Ramos (cell line): ENCODE measurements around the gene WNK2.
"Not testable (repeated sequence)": the region's sequence is repeated elsewhere in the genome, so short reads cannot be mapped to it uniquely, and the experiment has no call there.

Experiments used
- in situ Hi-C: fragments of 300-500 bp; cut with MboI; formaldehyde crosslinking; loops from one replicate; pipeline ENCODE4 v1.14.3; 2022; ENCODE audit warnings: low sequenced_read_pairs; ENCODE audit not compliant: unreplicated experiment

The WNK2 gene

GRCh38 chr9:93315960-93316359, 132.0 kb downstream of the WNK2 start:
- in situ Hi-C loops: no loop called here

GRCh38 chr9:93316726-93317494, 133.0 kb downstream of the WNK2 start:
- in situ Hi-C loops: no loop called here

GRCh38 chr9:93317495-93318094, 133.7 kb downstream of the WNK2 start:
- in situ Hi-C loops: no loop called here

GRCh38 chr9:93318480-93318879, 134.5 kb downstream of the WNK2 start:
- in situ Hi-C loops: no loop called here

- in situ Hi-C loops: no loop called here
Measured at GRCh38 chr9:93319301-93319991, 135.5 kb downstream of the WNK2 start.

GRCh38 chr9:93319992-93320500, 136.1 kb downstream of the WNK2 start:
- in situ Hi-C loops: no loop called here

- in situ Hi-C loops: no loop called here
Measured at GRCh38 chr9:93320591-93321219, 136.8 kb downstream of the WNK2 start.

- in situ Hi-C loops: no loop called here
Measured at GRCh38 chr9:93321220-93321610, 137.3 kb downstream of the WNK2 start.

GRCh38 chr9:93323446-93323954, 139.6 kb downstream of the WNK2 start:
- in situ Hi-C loops: not testable (repeated sequence)

GRCh38 chr9:93324191-93324834, 140.4 kb downstream of the WNK2 start:
- in situ Hi-C loops: no loop called here

GRCh38 chr9:93325307-93326035, 141.5 kb downstream of the WNK2 start:
- in situ Hi-C loops: no loop called here

- in situ Hi-C loops: no loop called here
Measured at GRCh38 chr9:93326056-93326455, 142.1 kb downstream of the WNK2 start.

- in situ Hi-C loops: no loop called here
Measured at GRCh38 chr9:93326654-93327053, 142.7 kb downstream of the WNK2 start.

GRCh38 chr9:93329629-93330280, 145.8 kb downstream of the WNK2 start:
- in situ Hi-C loops: no loop called here

GRCh38 chr9:93332317-93332716, 148.4 kb downstream of the WNK2 start:
- in situ Hi-C loops: no loop called here

GRCh38 chr9:93336720-93337119, 152.8 kb downstream of the WNK2 start:
- in situ Hi-C loops: no loop called here

GRCh38 chr9:93338196-93338595, 154.3 kb downstream of the WNK2 start:
- in situ Hi-C loops: not testable (repeated sequence)

- in situ Hi-C loops: no loop called here
Measured at GRCh38 chr9:93340091-93340490, 156.2 kb downstream of the WNK2 start.

GRCh38 chr9:93341820-93342219, 157.9 kb downstream of the WNK2 start:
- in situ Hi-C loops: not testable (repeated sequence)
